ENCODE results near the gene GNG5.
A peak's percentile ranks its signal among the peaks of the same experiment; 100 is the strongest.

The GNG5 gene

GRCh38 chr1:84481317-84481716 is 25.1 kb downstream of the GNG5 start:
- peaks cover 0 to 53% of the 10 kb centered on the region in 2 donors for H3K36me3 ChIP-seq (replicated peaks in 1 of 2; ENCODE audit: control insufficient read depth in 2 of 2, insufficient read depth in 2 of 2, low read length in 2 of 2)
- no peak overlapping the region for H2BK12ac ChIP-seq (ENCODE audit: low read length)
- no peak overlapping the region for H3K18ac ChIP-seq (ENCODE audit: low read length)
- H3K27ac ChIP-seq (replicated peaks; ENCODE audit: low read length): no peak overlapping the region
- no peak overlapping the region for H3K14ac ChIP-seq (ENCODE audit: low read length)
- peaks cover 0 to 4% of the 10 kb centered on the region in 2 donors for H3K4me1 ChIP-seq (ENCODE audit: control insufficient read depth in 2 of 2, insufficient read depth in 1 of 2, low read depth in 1 of 2, low read length in 2 of 2)
- H2AK5ac ChIP-seq (ENCODE audit: low read depth, low read length): no peak overlapping the region
- H3K4ac ChIP-seq (ENCODE audit: low read length): no peak overlapping the region
- no peak overlapping the region for H4K8ac ChIP-seq (ENCODE audit: low read depth, low read length)
- H3K4me2 ChIP-seq (ENCODE audit: insufficient read depth, low read length, poor library complexity, severe bottlenecking): no peak overlapping the region
- no peak overlapping the region for H3K23ac ChIP-seq (ENCODE audit: low read depth, low read length, poor library complexity)
- no peak overlapping the region for H2BK15ac ChIP-seq (ENCODE audit: low read length)
- H2AFZ ChIP-seq (ENCODE audit: low read length): no peak overlapping the region
- H3K79me1 ChIP-seq (ENCODE audit: low read depth, low read length): no peaks in the 10 kb centered on the region
- no CpG with 5 or more reads among the region's 2 CpGs for WGBS, 2 donors (ENCODE audit: extremely low coverage in 2 of 2, insufficient read length in 2 of 2, insufficient replicate concordance in 1 of 2)
- H2BK5ac ChIP-seq (ENCODE audit: low read length): no peak overlapping the region
- no peak overlapping the region for H3K9ac ChIP-seq (ENCODE audit: low read depth, low read length, poor library complexity)
- no peak for DNase-seq (ENCODE audit: low spot score)
- no peak overlapping the region for H2BK120ac ChIP-seq (ENCODE audit: low read depth, low read length)
- H3K4me3 ChIP-seq (ENCODE audit: low read length in 2 of 2): no peak overlapping the region
- H4K91ac ChIP-seq (ENCODE audit: low read depth, low read length, poor library complexity): no peak overlapping the region
- H3K9me3 ChIP-seq (replicated peaks in 1 of 2; ENCODE audit: control insufficient read depth in 2 of 2, insufficient read depth in 1 of 2, low read depth in 1 of 2, low read length in 2 of 2): peaks cover 2 to 20% of the 10 kb centered on the region in 2 donors
- H3K27me3 ChIP-seq (ENCODE audit: control insufficient read depth in 3 of 3, insufficient read depth in 3 of 3, low read depth in 1 of 3, low read length in 3 of 3): peaks cover 0 to 6% (median 3%) of the 10 kb centered on the region in 3 experiments

DNA sequence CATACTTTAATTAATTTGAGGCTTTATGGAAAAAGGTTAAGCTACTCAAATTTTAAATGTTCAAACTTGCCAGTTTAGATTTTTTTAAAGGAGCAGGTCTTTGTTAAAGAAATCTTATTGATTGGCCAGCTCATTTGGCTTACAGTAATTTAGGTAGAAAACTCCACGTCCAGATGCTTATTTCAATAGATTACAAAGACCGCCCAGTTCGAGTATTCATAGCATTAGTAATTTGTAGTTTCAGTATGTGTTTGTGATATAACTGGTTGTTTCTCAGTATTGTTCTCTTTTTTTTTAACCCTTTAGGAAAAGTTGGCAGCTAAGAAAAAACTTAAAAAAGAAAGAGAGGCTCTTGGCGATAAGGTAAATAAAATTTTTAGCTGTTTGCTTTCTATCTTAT is 25.7 kb downstream of the GNG5 start:
- Histone ChIP-seq H2AFZ (ENCODE audit: low read length) (no peak overlapping the region), H2BK5ac (ENCODE audit: low read length) (no peak overlapping the region), H3K14ac (ENCODE audit: low read length) (no peak overlapping the region), H3K23ac (ENCODE audit: low read depth, low read length, poor library complexity) (no peak overlapping the region), H3K27ac (replicated peaks; ENCODE audit: low read length) (no peak overlapping the region), H3K4me1 (ENCODE audit: control insufficient read depth in 2 of 2, insufficient read depth in 1 of 2, low read depth in 1 of 2, low read length in 2 of 2) (peaks cover 0 to 4% of the 10 kb centered on the region in 2 donors), H3K4me3 (ENCODE audit: low read length in 2 of 2) (peak overlapping the region in 1 of 2 donors; percentile 59), H3K27me3 (ENCODE audit: control insufficient read depth in 3 of 3, insufficient read depth in 3 of 3, low read depth in 1 of 3, low read length in 3 of 3) (peaks cover 0 to 8% (median 3%) of the 10 kb centered on the region in 3 experiments), H3K4ac (ENCODE audit: low read length) (no peak overlapping the region), H3K36me3 (replicated peaks in 1 of 2; ENCODE audit: control insufficient read depth in 2 of 2, insufficient read depth in 2 of 2, low read length in 2 of 2) (peaks cover 0 to 47% of the 10 kb centered on the region in 2 donors), H2BK15ac (ENCODE audit: low read length) (no peak overlapping the region), H3K4me2 (ENCODE audit: insufficient read depth, low read length, poor library complexity, severe bottlenecking) (no peak overlapping the region), H2BK12ac (ENCODE audit: low read length) (no peak overlapping the region), H3K9me3 (replicated peaks in 1 of 2; ENCODE audit: control insufficient read depth in 2 of 2, insufficient read depth in 1 of 2, low read depth in 1 of 2, low read length in 2 of 2) (peaks cover 2 to 15% of the 10 kb centered on the region in 2 donors), H3K9ac (ENCODE audit: low read depth, low read length, poor library complexity) (no peak overlapping the region), H2AK5ac (ENCODE audit: low read depth, low read length) (no peak overlapping the region), H4K8ac (ENCODE audit: low read depth, low read length) (no peak overlapping the region), H2BK120ac (ENCODE audit: low read depth, low read length) (no peak overlapping the region), H3K18ac (ENCODE audit: low read length) (no peak overlapping the region), H3K79me1 (ENCODE audit: low read depth, low read length) (no peaks in the 10 kb centered on the region), H4K91ac (ENCODE audit: low read depth, low read length, poor library complexity) (no peak overlapping the region)
- WGBS, 2 donors (ENCODE audit: extremely low coverage in 2 of 2, insufficient read length in 2 of 2, insufficient replicate concordance in 1 of 2): no CpG with 5 or more reads among the region's 4 CpGs
- DNase-seq (ENCODE audit: low spot score): no peak

DNA sequence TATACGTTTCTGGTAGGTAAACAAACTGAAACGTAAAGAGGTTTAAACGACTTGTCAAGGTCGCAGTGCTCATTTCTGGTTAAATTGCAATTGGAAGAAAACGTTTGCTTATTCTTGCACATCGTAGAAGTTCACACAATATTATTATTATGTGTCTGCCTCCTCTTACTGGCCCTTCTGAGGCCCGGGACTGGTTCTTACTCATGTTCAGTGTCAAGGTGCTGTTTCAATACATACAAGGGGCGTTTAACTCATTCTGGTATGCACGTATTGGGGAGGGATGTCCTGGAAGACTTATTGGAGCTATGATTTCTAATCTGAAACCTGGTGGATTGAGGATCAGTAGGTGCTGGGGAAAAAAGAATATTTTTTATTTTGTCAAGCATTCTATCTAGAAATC is 26.4 kb downstream of the GNG5 start:
- no CpG with 5 or more reads among the region's 9 CpGs for WGBS, 2 donors (ENCODE audit: extremely low coverage in 2 of 2, insufficient read length in 2 of 2, insufficient replicate concordance in 1 of 2)
- H3K14ac ChIP-seq (ENCODE audit: low read length): no peak overlapping the region

DNA sequence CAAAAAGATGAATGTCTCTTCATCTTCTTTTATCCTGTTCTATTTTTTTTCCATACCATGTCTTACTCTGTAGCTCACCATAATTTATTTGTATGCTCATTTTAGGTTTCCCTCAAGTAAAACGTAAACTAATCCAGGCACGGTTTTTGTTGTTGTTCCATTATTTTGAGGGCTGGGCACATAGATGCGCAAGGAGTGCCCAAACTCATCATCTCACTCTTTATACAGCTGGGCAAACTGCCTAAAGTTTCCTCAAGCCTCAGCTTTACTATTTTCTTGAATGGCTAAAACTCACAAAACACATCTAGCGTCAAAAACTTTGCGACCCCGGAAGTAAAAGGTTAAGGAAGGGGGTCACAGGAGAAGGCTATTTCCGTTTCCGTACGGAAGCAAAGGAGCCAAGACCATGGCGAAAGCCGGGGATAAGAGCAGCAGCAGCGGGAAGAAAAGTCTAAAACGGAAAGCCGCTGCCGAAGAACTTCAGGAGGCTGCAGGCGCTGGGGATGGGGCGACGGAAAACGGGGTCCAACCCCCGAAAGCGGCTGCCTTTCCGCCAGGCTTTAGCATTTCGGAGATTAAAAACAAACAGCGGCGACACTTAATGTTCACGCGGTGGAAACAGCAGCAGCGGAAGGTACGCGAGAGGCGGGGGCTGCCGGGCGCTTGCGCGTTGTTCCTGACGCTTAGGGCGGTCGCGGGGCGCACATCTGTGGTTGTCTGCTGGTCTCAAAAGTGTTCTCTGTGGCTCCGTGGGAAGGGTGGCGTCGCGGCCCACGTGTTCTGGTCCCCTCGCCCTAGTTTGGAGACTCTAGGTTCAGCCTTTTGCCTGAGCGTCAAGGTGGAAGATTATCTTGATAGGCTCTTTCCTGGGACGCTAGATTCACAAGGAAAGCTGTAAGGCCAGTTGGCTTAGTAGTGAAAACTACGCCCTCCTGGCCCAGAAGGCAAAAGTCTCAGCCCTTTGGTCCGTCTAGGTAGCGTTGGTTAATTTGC is 27.2 kb downstream of the GNG5 start, which contains the start of gene RPF1:
Gene RPF1 (plus strand): TSS at position 391 of the 993 bp plus-strand sequence. CDS start 16 bp downstream, at position 407.
- peak within 1 kb of the TSS; percentile 68 for H3K9ac ChIP-seq (ENCODE audit: low read depth, low read length, poor library complexity)
- peaks cover 2 to 13% of the 10 kb centered on the region in 2 donors for H3K9me3 ChIP-seq (replicated peaks in 1 of 2; ENCODE audit: control insufficient read depth in 2 of 2, insufficient read depth in 1 of 2, low read depth in 1 of 2, low read length in 2 of 2)
- no peak within 1 kb of the TSS for H3K23ac ChIP-seq (ENCODE audit: low read depth, low read length, poor library complexity)
- peaks cover 0 to 33% of the 10 kb centered on the region in 2 donors for H3K36me3 ChIP-seq (replicated peaks in 1 of 2; ENCODE audit: control insufficient read depth in 2 of 2, insufficient read depth in 2 of 2, low read length in 2 of 2)
- no peak within 1 kb of the TSS for H2BK15ac ChIP-seq (ENCODE audit: low read length)
- peak within 1 kb of the TSS; percentile 97 for H2AFZ ChIP-seq (ENCODE audit: low read length)
- peak within 1 kb of the TSS; percentile 81 for H3K18ac ChIP-seq (ENCODE audit: low read length)
- peak within 1 kb of the TSS; percentile 72 for H3K4me2 ChIP-seq (ENCODE audit: insufficient read depth, low read length, poor library complexity, severe bottlenecking)
- no peak within 1 kb of the TSS for H2BK120ac ChIP-seq (ENCODE audit: low read depth, low read length)
- no peaks in the 10 kb centered on the region for H3K79me1 ChIP-seq (ENCODE audit: low read depth, low read length)
- no peak within 1 kb of the TSS for H3K27ac ChIP-seq (replicated peaks; ENCODE audit: low read length)
- no CpG with 5 or more reads among the region's 51 CpGs for WGBS, 2 donors (ENCODE audit: extremely low coverage in 2 of 2, insufficient read length in 2 of 2, insufficient replicate concordance in 1 of 2)
- peak within 1 kb of the TSS; percentile 59 to 86 for H3K4me3 ChIP-seq (ENCODE audit: low read length in 2 of 2)
- no peak within 1 kb of the TSS for H2BK12ac ChIP-seq (ENCODE audit: low read length)
- no peak within 1 kb of the TSS for H3K14ac ChIP-seq (ENCODE audit: low read length)
- peaks cover 0 to 4% of the 10 kb centered on the region in 2 donors for H3K4me1 ChIP-seq (ENCODE audit: control insufficient read depth in 2 of 2, insufficient read depth in 1 of 2, low read depth in 1 of 2, low read length in 2 of 2)
- DNase-seq (ENCODE audit: low spot score): peak; percentile 49
- no peak within 1 kb of the TSS for H4K91ac ChIP-seq (ENCODE audit: low read depth, low read length, poor library complexity)
- no peak within 1 kb of the TSS for H2BK5ac ChIP-seq (ENCODE audit: low read length)
- H3K27me3 ChIP-seq (ENCODE audit: control insufficient read depth in 3 of 3, insufficient read depth in 3 of 3, low read depth in 1 of 3, low read length in 3 of 3): peaks cover 0 to 14% (median 3%) of the 10 kb centered on the region in 3 experiments
- H2AK5ac ChIP-seq (ENCODE audit: low read depth, low read length): no peak within 1 kb of the TSS
- no peak within 1 kb of the TSS for H4K8ac ChIP-seq (ENCODE audit: low read depth, low read length)
- H3K4ac ChIP-seq (ENCODE audit: low read length): no peak within 1 kb of the TSS

More for the DNA sequence above, 26.4 kb downstream of the GNG5 start:
- Histone ChIP-seq H3K4me1 (ENCODE audit: control insufficient read depth in 2 of 2, insufficient read depth in 1 of 2, low read depth in 1 of 2, low read length in 2 of 2) (peaks cover 0 to 4% of the 10 kb centered on the region in 2 donors), H3K23ac (ENCODE audit: low read depth, low read length, poor library complexity) (no peak overlapping the region), H3K4me2 (ENCODE audit: insufficient read depth, low read length, poor library complexity, severe bottlenecking) (peak overlapping the region; percentile 72), H2BK12ac (ENCODE audit: low read length) (no peak overlapping the region), H3K4ac (ENCODE audit: low read length) (no peak overlapping the region), H3K27me3 (ENCODE audit: control insufficient read depth in 3 of 3, insufficient read depth in 3 of 3, low read depth in 1 of 3, low read length in 3 of 3) (peaks cover 0 to 14% (median 3%) of the 10 kb centered on the region in 3 experiments), H2BK15ac (ENCODE audit: low read length) (no peak overlapping the region), H3K9me3 (replicated peaks in 1 of 2; ENCODE audit: control insufficient read depth in 2 of 2, insufficient read depth in 1 of 2, low read depth in 1 of 2, low read length in 2 of 2) (peaks cover 2 to 13% of the 10 kb centered on the region in 2 donors), H3K79me1 (ENCODE audit: low read depth, low read length) (no peaks in the 10 kb centered on the region), H3K27ac (replicated peaks; ENCODE audit: low read length) (no peak overlapping the region), H2BK120ac (ENCODE audit: low read depth, low read length) (no peak overlapping the region), H3K4me3 (ENCODE audit: low read length in 2 of 2) (peak overlapping the region in 1 of 2 donors; percentile 59), H2BK5ac (ENCODE audit: low read length) (no peak overlapping the region), H3K9ac (ENCODE audit: low read depth, low read length, poor library complexity) (no peak overlapping the region), H3K36me3 (replicated peaks in 1 of 2; ENCODE audit: control insufficient read depth in 2 of 2, insufficient read depth in 2 of 2, low read length in 2 of 2) (peaks cover 0 to 41% of the 10 kb centered on the region in 2 donors), H4K8ac (ENCODE audit: low read depth, low read length) (no peak overlapping the region), H2AFZ (ENCODE audit: low read length) (peak overlapping the region; percentile 97), H2AK5ac (ENCODE audit: low read depth, low read length) (no peak overlapping the region), H4K91ac (ENCODE audit: low read depth, low read length, poor library complexity) (no peak overlapping the region), H3K18ac (ENCODE audit: low read length) (no peak overlapping the region)
- no peak for DNase-seq (ENCODE audit: low spot score)

Data from neuronal stem cell (in vitro differentiated cells).